ENCODE measurements around the gene HRH1.

- no peak for TF ChIP-seq TCF7 (IDR thresholded peaks at IDR 0.05; ENCODE audit: borderline replicate concordance)
- TF ChIP-seq CTCF (IDR thresholded peaks at IDR 0.05 in 2 of 3, conservative IDR thresholded peaks at IDR 0.05 in 1 of 3; ENCODE audit: control insufficient read depth in 2 of 3, extremely low read depth in 1 of 3, insufficient read depth in 1 of 3, low read depth in 3 of 3, low read length in 3 of 3) = no peak
- no peak for TF ChIP-seq POLR2A (IDR thresholded peaks at IDR 0.05; ENCODE audit: low read depth, low read length)
- no peak for TF ChIP-seq FOXM1 (IDR thresholded peaks at IDR 0.05; ENCODE audit: low read depth, low read length)
These were observed 119.6 kb downstream of the HRH1 start for GRCh38 chr3:11273891-11274291.
